Measurements from ENCODE around the gene NAV2.

- TF ChIP-seq CTCF (optimal IDR thresholded peaks at IDR 0.05 in 1 of 3, IDR thresholded peaks at IDR 0.05 in 1 of 3, conservative IDR thresholded peaks at IDR 0.05 in 1 of 3; ENCODE audit: extremely low read depth in 1 of 3, insufficient read depth in 2 of 3, low read length in 3 of 3) (no peak), EZH2 (IDR thresholded peaks at IDR 0.05; ENCODE audit: low read length) (no peak)
These were observed 99.5 kb downstream of the NAV2 start for GRCh38 chr11:19812096-19812495.
